GM18873 (cell line): ENCODE measurements around the gene TMEM106B.

ENCODE experiments used
- ATAC-seq: cut with Tn5 transposase; IDR thresholded peaks from one replicate; pipeline ENCODE4 v1.9.1; 2021; ENCODE audit warnings: mild to moderate bottlenecking, moderate library complexity, moderate number of reproducible peaks; ENCODE audit not compliant: unreplicated experiment, low FRiP score

The TMEM106B gene

DNA sequence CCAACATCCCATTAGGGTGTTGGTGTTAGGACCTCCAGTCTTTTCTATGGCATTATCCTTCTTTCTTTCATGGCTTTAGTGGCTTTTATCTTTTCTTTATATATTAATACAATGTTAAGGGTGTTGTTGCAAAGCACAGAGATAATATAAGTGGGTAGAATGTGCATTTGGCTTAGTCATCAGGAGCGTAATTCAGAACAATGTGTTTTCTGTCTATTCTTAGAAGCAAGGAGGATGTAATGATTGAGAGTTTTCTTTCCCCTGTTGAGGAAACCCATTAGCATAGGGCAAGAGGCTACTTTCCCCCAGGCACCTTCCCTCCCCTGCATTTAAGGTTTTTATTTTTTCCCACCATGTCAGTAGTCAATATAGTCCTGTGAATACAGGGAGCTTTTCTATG lies 79.7 kb downstream of the TMEM106B start:
- ATAC-seq: no peak

DNA sequence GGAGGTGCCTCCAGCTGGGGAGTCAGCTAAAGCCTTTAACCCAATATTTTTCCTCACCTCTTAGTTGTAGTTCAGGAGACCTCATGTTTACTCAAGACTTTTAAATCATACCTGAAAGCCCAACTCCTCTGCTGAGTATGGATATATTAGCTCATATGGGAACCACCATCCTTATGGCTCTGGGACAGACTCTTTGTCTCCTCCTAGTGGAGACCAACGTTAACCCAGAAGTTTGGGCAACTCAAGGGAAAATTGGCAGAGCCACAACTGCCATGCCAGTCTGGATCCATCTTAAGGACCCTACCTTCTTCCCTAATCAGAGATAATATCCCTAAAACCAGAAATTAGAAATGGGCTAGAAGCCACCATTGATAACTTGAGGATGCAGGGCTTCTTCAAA lies 80.8 kb downstream of the TMEM106B start:
- ATAC-seq: no peak
